NB4 (cell line): ENCODE data around the gene NAV1.

Source experiments
- DNase-seq: peaks from one replicate; pipeline ENCODE4 v3.0.0; 2010; ENCODE audit warnings: low read depth
- H3K4me3 ChIP-seq: one replicate; pipeline ENCODE4 v1.5.1; 2011; ENCODE audit warnings: mild to moderate bottlenecking, low read depth, low read length, moderate library complexity
- CTCF ChIP-seq: IDR thresholded peaks from one replicate; pipeline ENCODE4 v1.5.1; 2012; ENCODE audit warnings: low read depth, low read length
- MAX ChIP-seq: IDR thresholded peaks from 2 replicates; pipeline ENCODE4 v1.6.1; 2011; ENCODE audit warnings: low read depth, low read length
- MYC ChIP-seq: IDR thresholded peaks from 2 replicates; pipeline ENCODE4 v1.6.1; 2011; ENCODE audit warnings: low read depth, low read length
- POLR2A ChIP-seq: IDR thresholded peaks from 2 replicates; pipeline ENCODE4 v1.6.1; 2011; ENCODE audit warnings: mild to moderate bottlenecking; ENCODE audit not compliant: insufficient read length; ENCODE audit errors: extremely low read depth

Gene NAV1

GRCh38 chr1:201503397-201504176 lies 35.3 kb upstream of the NAV1 start:
- TF ChIP-seq POLR2A: no peak
- no peak for TF ChIP-seq MYC
- TF ChIP-seq CTCF: no peak
- no peak for TF ChIP-seq MAX
- no peak overlapping the region for H3K4me3 ChIP-seq

GRCh38 chr1:201504179-201504631 lies 34.7 kb upstream of the NAV1 start:
- H3K4me3 ChIP-seq: no peak overlapping the region
- TF ChIP-seq POLR2A (no peak), CTCF (no peak), MYC (no peak), MAX (no peak)
- no peak for DNase-seq

More at GRCh38 chr1:201503397-201504176, 35.3 kb upstream of the NAV1 start:
- no peak for DNase-seq

GRCh38 chr1:201504799-201505502 lies 34.0 kb upstream of the NAV1 start:
- H3K4me3 ChIP-seq: no peak overlapping the region
- no peak for DNase-seq
- TF ChIP-seq MYC: no peak
- TF ChIP-seq MAX: no peak
- no peak for TF ChIP-seq CTCF
- no peak for TF ChIP-seq POLR2A

GRCh38 chr1:201505503-201505890 lies 33.4 kb upstream of the NAV1 start:
- no peak overlapping the region for H3K4me3 ChIP-seq
- TF ChIP-seq MYC (no peak), MAX (no peak), POLR2A (no peak), CTCF (no peak)
- no peak for DNase-seq

- TF ChIP-seq MAX (no peak), MYC (no peak), POLR2A (no peak), CTCF (no peak)
- no peak for DNase-seq
- no peak overlapping the region for H3K4me3 ChIP-seq
Observed at GRCh38 chr1:201506092-201506491, 32.8 kb upstream of the NAV1 start.
